Metanephros (tissue), 2 donors: ENCODE measurements around the gene SNX12. TPM values are rescaled to one million over a fixed set of nuclear protein-coding genes. Genes with fewer than 3 reads are reported as not detected.

Source experiments
- small RNA-seq: library from RNA; depleted of rRNA; stranded (forward); fragments of <200 nt; gene quantifications from one replicate; pipeline ENCODE3, GENCODE V24; 2014; ENCODE audit warnings: low replicate concordance
- total RNA-seq: library from RNA; depleted of rRNA; stranded (reverse); fragments of >200 nt; gene quantifications from one replicate; pipeline ENCODE4 v1.2.3, GENCODE V29; 2014

Gene SNX12
- 46.9 TPM for total RNA-seq

DNA sequence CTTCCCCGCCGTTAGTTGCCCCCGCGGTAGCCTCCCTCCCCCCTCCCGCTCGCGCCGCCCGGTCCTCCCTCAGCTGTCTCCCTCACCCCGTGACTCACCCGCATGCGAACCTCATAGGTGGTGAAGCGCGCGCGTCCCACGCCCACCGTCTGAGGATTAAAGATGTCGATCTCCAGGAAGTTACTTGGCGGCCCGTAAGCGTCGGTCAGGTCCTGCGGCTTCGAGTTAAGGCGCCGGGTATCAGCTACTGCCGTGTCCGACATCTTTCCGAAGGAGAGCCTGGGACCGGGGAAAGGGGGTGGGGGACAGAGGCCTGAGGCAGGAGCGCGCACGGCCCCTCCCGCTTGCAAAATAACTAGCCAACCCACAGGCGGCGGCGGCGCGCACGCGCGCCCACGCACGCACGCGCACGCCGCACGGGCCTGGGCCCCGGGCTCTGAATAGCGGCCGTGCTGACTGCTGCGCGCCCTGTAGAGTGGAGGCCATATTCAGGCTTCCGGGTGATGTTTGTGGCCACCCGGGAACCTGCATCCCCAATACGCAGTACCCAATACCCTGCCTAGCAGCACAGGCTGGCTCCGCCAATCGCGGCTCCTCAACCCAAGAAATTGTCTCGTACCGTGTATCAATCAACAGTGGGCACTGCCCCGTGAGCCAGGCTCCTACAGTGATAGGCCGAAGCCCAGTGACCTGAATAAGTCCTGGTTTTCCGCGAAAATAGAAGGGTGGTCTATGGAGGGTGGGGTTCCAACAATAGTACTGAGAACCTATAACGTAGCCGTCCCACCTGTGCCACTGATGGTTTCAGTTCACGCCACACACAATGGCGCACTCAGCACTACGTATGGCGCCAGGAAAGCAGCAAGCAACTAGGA is at the start of gene SNX12:
Gene SNX12 (minus strand): TSS at position 291 of the 875 bp plus-strand sequence. CDS start 28 bp downstream, at position 263.

DNA sequence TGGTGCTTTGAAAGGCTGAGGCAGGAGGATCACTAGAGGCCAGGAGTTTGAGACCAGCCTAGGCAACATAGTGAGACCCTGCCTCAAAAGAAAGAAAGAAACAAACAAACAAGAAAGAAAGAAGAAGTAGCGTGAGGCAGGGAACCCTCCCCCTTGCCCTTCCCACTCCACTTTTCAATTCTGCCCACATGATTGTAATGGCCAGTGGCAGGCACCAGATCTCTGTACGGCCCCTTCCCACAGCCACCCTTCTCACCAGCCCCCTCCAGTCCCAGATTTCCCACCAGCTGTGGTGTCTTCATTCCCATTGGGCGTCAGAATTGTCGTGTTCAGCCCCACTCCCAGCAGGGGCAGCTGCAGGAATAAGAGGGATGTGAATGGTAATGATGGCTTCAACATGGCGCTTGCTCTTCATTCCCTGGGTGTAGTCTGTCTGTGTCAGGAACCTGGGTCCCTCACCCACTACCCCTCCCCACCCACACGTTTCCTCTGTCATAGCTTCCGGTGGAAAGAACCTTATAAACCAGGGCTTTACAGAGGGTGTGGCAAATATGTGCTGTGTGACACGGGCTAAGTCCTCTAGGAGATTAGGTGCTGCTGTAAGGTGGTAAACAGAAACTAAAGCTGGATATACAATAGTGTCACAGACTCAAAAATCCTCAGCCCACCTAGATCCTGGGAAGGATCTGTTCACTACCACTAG is 43.2 kb upstream of the SNX12 start, which contains the start of gene IL2RG:
Gene IL2RG (minus strand): TSS at position 437 of the 703 bp plus-strand sequence. CDS start 38 bp downstream, at position 399.

DNA sequence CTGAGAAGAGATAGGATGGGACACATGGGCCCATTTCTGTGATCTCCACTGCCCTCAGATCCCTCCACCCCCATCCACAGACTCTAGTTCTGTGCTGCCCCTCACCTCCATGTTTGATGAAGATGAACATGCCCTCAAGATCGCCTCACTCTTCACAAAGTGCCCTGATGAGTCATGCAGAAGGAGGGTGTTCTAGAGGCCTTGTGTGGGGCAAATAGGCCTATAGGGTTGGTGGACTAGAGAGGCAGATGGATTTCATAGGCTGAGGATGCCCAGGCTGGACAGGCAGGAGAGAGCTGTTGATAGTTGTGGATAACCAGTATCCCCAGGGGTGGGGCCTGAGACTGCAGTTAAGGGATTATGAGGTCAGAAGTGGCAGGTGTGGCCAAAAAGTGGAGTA is 38.3 kb upstream of the SNX12 start, which contains the start of gene CXorf65:
Gene CXorf65 (minus strand): TSS at position 314 of the 400 bp plus-strand sequence. CDS start 184 bp downstream, at position 130.

DNA sequence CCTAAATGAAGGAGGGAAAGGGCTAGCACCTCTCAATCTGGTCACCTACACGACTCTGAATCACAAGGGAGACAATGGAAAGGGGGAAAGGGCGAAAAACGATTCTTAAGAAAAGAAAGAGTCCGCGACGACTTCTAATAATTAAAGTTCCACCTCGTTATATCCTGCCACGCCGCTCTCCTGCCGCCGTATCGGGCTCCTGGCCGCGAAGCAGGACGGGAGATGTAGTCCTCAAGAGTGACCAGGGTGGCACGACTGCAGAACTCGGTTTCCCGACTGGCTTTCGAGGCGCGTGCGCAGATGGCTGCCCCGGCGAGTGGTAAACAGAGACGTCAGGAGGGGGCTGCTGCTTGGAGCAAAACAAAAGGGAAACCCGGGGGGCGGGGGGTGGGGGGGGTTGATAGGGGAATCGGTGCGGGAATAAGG is 27.4 kb upstream of the SNX12 start, which contains the start of gene FOXO4:
Gene FOXO4 (plus strand): TSS at position 297 of the 426 bp plus-strand sequence. CDS start 678 bp downstream, outside the sequence.

Small RNA genes within 50 kb of the gene (small RNA-seq; reads per million reads assigned to genes)
- not detected for gene CXorf65
- 0.14 reads per million for gene RNU1-56P

Other genes starting within 250 kb of the SNX12 start
- gene TEX11, start 159.6 kb downstream of the SNX12 start, total RNA-seq, result not detected
- gene SLC7A3, start 137.2 kb downstream of the SNX12 start, total RNA-seq, result 1.5 TPM
- gene FOXO4, start 27.5 kb upstream of the SNX12 start, total RNA-seq, result 20.8 TPM
- 0.23 TPM for gene CXorf65, start 38.4 kb upstream of the SNX12 start, total RNA-seq
- gene IL2RG, start 43.2 kb upstream of the SNX12 start, total RNA-seq, result 3.2 TPM
- 57.5 TPM for gene MED12, start 50.3 kb upstream of the SNX12 start, total RNA-seq
- 2.2 TPM for gene NLGN3, start 76.5 kb upstream of the SNX12 start, total RNA-seq
- gene GJB1, start 154.9 kb upstream of the SNX12 start, total RNA-seq, result 15.1 TPM
- 40.8 TPM for gene ZMYM3, start 185.8 kb upstream of the SNX12 start, total RNA-seq
- gene NONO, start 215.3 kb upstream of the SNX12 start, total RNA-seq, result 409 TPM
- 16.9 TPM for gene ITGB1BP2, start 233.4 kb upstream of the SNX12 start, total RNA-seq